Keratinocyte (primary cell): Measurements from ENCODE around the gene TMEM233. TPM values are rescaled to one million over a fixed set of nuclear protein-coding genes. Genes with fewer than 3 reads are reported as not detected.

ENCODE experiments used
- DNase-seq: peaks from one replicate; pipeline ENCODE4 v3.0.0-alpha.2; 2011; ENCODE audit warnings: low read depth, missing footprints, low spot score
- FAIRE-seq: peaks from 2 replicates; lab custom pipeline; 2011; peaks lifted over from hg19 to GRCh38; lab: Jason Lieb, UNC
- H2AFZ ChIP-seq: 2 replicates; pipeline ENCODE4 v1.6.0; 2012; ENCODE audit warnings: low read length, control low read depth, inconsistent platforms; ENCODE audit not compliant: control insufficient read depth
- H3K27ac ChIP-seq: 2 replicates; pipeline ENCODE4 v1.5.1; 2011; ENCODE audit warnings: low read length; ENCODE audit not compliant: control insufficient read depth, insufficient read depth
- H3K27me3 ChIP-seq: 3 replicates; pipeline ENCODE4 v1.6.0; 2011; ENCODE audit warnings: low read length; ENCODE audit not compliant: control insufficient read depth, insufficient read depth; ENCODE audit errors: extremely low read depth
- H3K36me3 ChIP-seq, 2 experiments: 2 replicates in 1 of 2; 3 replicates in 1 of 2; pipeline ENCODE4 v1.5.1; 2011; ENCODE audit warnings: low read length in 2 of 2, mild to moderate bottlenecking in 1 of 2; ENCODE audit not compliant: control insufficient read depth in 2 of 2, insufficient read depth in 2 of 2; ENCODE audit errors: extremely low read depth in 1 of 2
- H3K4me1 ChIP-seq: 3 replicates; pipeline ENCODE4 v1.5.1; 2011; ENCODE audit warnings: low read length; ENCODE audit not compliant: control insufficient read depth, insufficient read depth; ENCODE audit errors: extremely low read depth
- H3K4me2 ChIP-seq: 3 replicates; pipeline ENCODE4 v1.6.0; 2011; ENCODE audit warnings: low read depth, low read length; ENCODE audit not compliant: control insufficient read depth, insufficient read depth; ENCODE audit errors: extremely low read depth
- H3K4me3 ChIP-seq, 3 experiments: fragments of 200-600 bp in 1 of 3; sonication (generic) in 1 of 3; 2 replicates in 2 of 3; 3 replicates in 1 of 3; pipeline ENCODE4 v1.5.1; 2011 to 2016; ENCODE audit warnings: low read length in 3 of 3, mild to moderate bottlenecking in 3 of 3, control low read depth in 2 of 3, inconsistent platforms in 1 of 3, low read depth in 1 of 3, mixed read lengths in 1 of 3, mixed run types in 1 of 3, moderate library complexity in 1 of 3; ENCODE audit not compliant: control insufficient read depth in 2 of 3, insufficient read depth in 2 of 3; ENCODE audit errors: extremely low read depth in 1 of 3
- H3K79me2 ChIP-seq: 2 replicates; pipeline ENCODE4 v1.6.0; 2012; ENCODE audit warnings: low read length; ENCODE audit not compliant: control insufficient read depth, insufficient read depth
- H3K9ac ChIP-seq: 3 replicates; pipeline ENCODE4 v1.6.0; 2011; ENCODE audit warnings: low read length; ENCODE audit not compliant: control insufficient read depth, insufficient read depth; ENCODE audit errors: extremely low read depth
- H3K9me1 ChIP-seq: 3 replicates; pipeline ENCODE4 v1.6.0; 2011; ENCODE audit warnings: low read length; ENCODE audit not compliant: control insufficient read depth, insufficient read depth; ENCODE audit errors: extremely low read depth
- H3K9me3 ChIP-seq: 2 replicates; pipeline ENCODE4 v1.5.1; 2012; ENCODE audit warnings: low read depth, low read length; ENCODE audit not compliant: control insufficient read depth
- H4K20me1 ChIP-seq: 3 replicates; pipeline ENCODE4 v1.6.0; 2011; ENCODE audit warnings: low read length; ENCODE audit not compliant: control insufficient read depth, insufficient read depth; ENCODE audit errors: extremely low read depth
- EZH2 ChIP-seq: IDR thresholded peaks from one replicate; pipeline ENCODE4 v1.6.1; 2012; ENCODE audit warnings: inconsistent platforms, mild to moderate bottlenecking, low read length, moderate library complexity
- dilution Hi-C: fragments of 300-500 bp; cut with MboI; formaldehyde crosslinking; loops from one replicate; pipeline ENCODE4 v1.7.0; 2020; ENCODE audit warnings: low sequenced_read_pairs; ENCODE audit not compliant: extremely low pct_ligation_motif_present
- polyA plus RNA-seq, 5 experiments: library from polyadenylated mRNA; depleted of rRNA in 3 of 5; stranded (reverse) in 3 of 5; stranded (forward) in 1 of 5; unstranded in 1 of 5; fragments of >200 nt; gene quantifications; 1 replicate in 1 of 5; 2 replicates in 3 of 5; 3 replicates in 1 of 5; pipeline versions ENCODE4 v1.2.1 to v1.2.3, GENCODE V29; 2011 to 2012; ENCODE audit warnings: missing spikeins in 2 of 5, low read depth in 1 of 5, low replicate concordance in 1 of 5
- TF ChIP-seq, protein P1 (sequence below), 3 experiments: IDR thresholded peaks in 1 of 3; conservative IDR thresholded peaks in 1 of 3; optimal IDR thresholded peaks in 1 of 3; 2 replicates in 2 of 3; 3 replicates in 1 of 3; pipeline versions ENCODE3 to v1.5.1; 2011; ENCODE audit warnings: low read length in 3 of 3, mild to moderate bottlenecking in 3 of 3, moderate library complexity in 2 of 3, control low read depth in 1 of 3, inconsistent platforms in 1 of 3; ENCODE audit not compliant: insufficient read depth in 2 of 3; ENCODE audit errors: extremely low read depth in 1 of 3

The TMEM233 gene
- polyA plus RNA-seq, 1 donor (not counting 4 experiments of a cell fraction or from before 2014, with no cell fraction given) = not detected

GRCh38 chr12:119661882-119662281, 68.3 kb downstream of the TMEM233 start:
- TF ChIP-seq, protein P1, sequence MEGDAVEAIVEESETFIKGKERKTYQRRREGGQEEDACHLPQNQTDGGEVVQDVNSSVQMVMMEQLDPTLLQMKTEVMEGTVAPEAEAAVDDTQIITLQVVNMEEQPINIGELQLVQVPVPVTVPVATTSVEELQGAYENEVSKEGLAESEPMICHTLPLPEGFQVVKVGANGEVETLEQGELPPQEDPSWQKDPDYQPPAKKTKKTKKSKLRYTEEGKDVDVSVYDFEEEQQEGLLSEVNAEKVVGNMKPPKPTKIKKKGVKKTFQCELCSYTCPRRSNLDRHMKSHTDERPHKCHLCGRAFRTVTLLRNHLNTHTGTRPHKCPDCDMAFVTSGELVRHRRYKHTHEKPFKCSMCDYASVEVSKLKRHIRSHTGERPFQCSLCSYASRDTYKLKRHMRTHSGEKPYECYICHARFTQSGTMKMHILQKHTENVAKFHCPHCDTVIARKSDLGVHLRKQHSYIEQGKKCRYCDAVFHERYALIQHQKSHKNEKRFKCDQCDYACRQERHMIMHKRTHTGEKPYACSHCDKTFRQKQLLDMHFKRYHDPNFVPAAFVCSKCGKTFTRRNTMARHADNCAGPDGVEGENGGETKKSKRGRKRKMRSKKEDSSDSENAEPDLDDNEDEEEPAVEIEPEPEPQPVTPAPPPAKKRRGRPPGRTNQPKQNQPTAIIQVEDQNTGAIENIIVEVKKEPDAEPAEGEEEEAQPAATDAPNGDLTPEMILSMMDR (optimal IDR thresholded peaks at IDR 0.05 in 1 of 3, IDR thresholded peaks at IDR 0.05 in 1 of 3, conservative IDR thresholded peaks at IDR 0.05 in 1 of 3; ENCODE audit: extremely low read depth in 1 of 3, insufficient read depth in 2 of 3, low read length in 3 of 3) = no peak
- TF ChIP-seq EZH2 = no peak
- DNase-seq (no peak), FAIRE-seq (no peak)
- H3K9me1 ChIP-seq = no peaks in the 10 kb centered on the region
- H2AFZ ChIP-seq = no peak overlapping the region
- H3K27ac ChIP-seq = no peak overlapping the region
- dilution Hi-C loops = no loop called here
- H4K20me1 ChIP-seq = no peaks in the 10 kb centered on the region
- no peak overlapping the region for H3K9ac ChIP-seq
- H3K27me3 ChIP-seq = no peaks in the 10 kb centered on the region
- no peaks in the 10 kb centered on the region for H3K9me3 ChIP-seq
- H3K36me3 ChIP-seq = no peaks in the 10 kb centered on the region
- no peak overlapping the region for H3K4me2 ChIP-seq
- H3K4me1 ChIP-seq = peaks cover 2% of the 10 kb centered on the region
- H3K79me2 ChIP-seq = no peaks in the 10 kb centered on the region
- no peak overlapping the region for H3K4me3 ChIP-seq

DNA sequence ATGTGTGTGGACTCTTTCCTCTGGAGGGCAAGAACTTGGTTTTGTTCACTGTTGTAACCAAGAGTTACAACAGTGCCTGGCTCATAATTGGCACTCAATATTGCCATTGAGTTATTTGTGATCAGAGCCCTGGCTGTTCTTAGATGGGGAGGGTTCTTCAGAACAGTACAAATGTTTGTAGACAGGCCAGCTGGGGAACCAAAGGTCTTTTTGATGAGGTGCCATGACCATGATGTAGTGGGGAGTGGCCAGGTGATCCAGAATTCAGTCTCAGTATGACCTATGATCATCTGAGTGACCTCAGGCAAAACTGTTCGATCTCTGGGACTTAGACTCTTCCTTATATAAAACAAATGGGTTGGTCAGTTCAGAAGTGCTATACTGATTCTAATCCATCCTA, 71.1 kb downstream of the TMEM233 start:
- no peaks in the 10 kb centered on the region for H3K27me3 ChIP-seq
- FAIRE-seq (no peak), DNase-seq (no peak)
- no peaks in the 10 kb centered on the region for H3K36me3 ChIP-seq
- H4K20me1 ChIP-seq = no peaks in the 10 kb centered on the region
- H3K27ac ChIP-seq = no peak overlapping the region
- H3K79me2 ChIP-seq = peaks cover 8% of the 10 kb centered on the region
- dilution Hi-C loops = no loop called here
- no peak overlapping the region for H3K4me3 ChIP-seq
- H3K9me3 ChIP-seq = no peaks in the 10 kb centered on the region
- TF ChIP-seq EZH2 = no peak
- TF ChIP-seq, protein P1 (optimal IDR thresholded peaks at IDR 0.05 in 1 of 3, IDR thresholded peaks at IDR 0.05 in 1 of 3, conservative IDR thresholded peaks at IDR 0.05 in 1 of 3; ENCODE audit: extremely low read depth in 1 of 3, insufficient read depth in 2 of 3, low read length in 3 of 3) = no peak
- H2AFZ ChIP-seq = no peak overlapping the region
- H3K4me2 ChIP-seq = no peak overlapping the region
- H3K4me1 ChIP-seq = peaks cover 11% of the 10 kb centered on the region
- no peaks in the 10 kb centered on the region for H3K9me1 ChIP-seq
- H3K9ac ChIP-seq = no peak overlapping the region
